Upper lobe of right lung (tissue), 1 donor: Measurements from ENCODE around the gene RAD1. TPM values are rescaled to one million over a fixed set of nuclear protein-coding genes. Genes with fewer than 3 reads are reported as not detected.

ENCODE experiments used
- ATAC-seq: fragments of 200-7000 bp; cut with Tn5 transposase; one replicate; pipeline ENCODE4 v1.9.1; 2020; ENCODE audit warnings: mild to moderate bottlenecking, moderate library complexity
- DNase-seq: peaks from one replicate; pipeline ENCODE4 v3.0.0-alpha.2; 2020
- H3K27ac ChIP-seq: fragments of 200-600 bp; one replicate; pipeline ENCODE4 v1.8.0; 2022
- H3K27me3 ChIP-seq: fragments of 200-600 bp; one replicate; pipeline ENCODE4 v1.8.0; 2022; ENCODE audit warnings: mild to moderate bottlenecking
- H3K36me3 ChIP-seq: fragments of 200-600 bp; one replicate; pipeline ENCODE4 v1.8.0; 2022
- H3K4me1 ChIP-seq: fragments of 200-600 bp; one replicate; pipeline ENCODE4 v1.8.0; 2022
- H3K4me3 ChIP-seq: fragments of 200-600 bp; one replicate; pipeline ENCODE4 v1.8.0; 2022; ENCODE audit warnings: mild to moderate bottlenecking
- H3K9me3 ChIP-seq: fragments of 200-600 bp; one replicate; pipeline ENCODE4 v1.8.0; 2022
- intact Hi-C: fragments of 100-400 bp; cut with DNase I; formaldehyde crosslinking; loops from one replicate; pipeline ENCODE4 v1.11.0; 2022
- total RNA-seq: library from RNA; stranded (reverse); fragmentation: NEBNext Ultra II Directional; extraction: Animal tissue kit (Norgen Biotek cat#: 25700); gene quantifications from one replicate; pipeline ENCODE4 v1.2.1, GENCODE V29; 2021
- TF ChIP-seq, protein P1 (sequence below): fragments of 200-600 bp; IDR thresholded peaks from one replicate; pipeline ENCODE4 v1.8.0; 2022; ENCODE audit warnings: antibody characterized with exemption
- donor health status: DM: no; HTN: yes; CAD: no; lungs with severe emphysema.

RAD1 gene
- total RNA-seq, 1 donor from 2014 or later: 29.1 TPM

- intact Hi-C loops: loop anchor here (5.0 to 10.0 kb wide), 2 partner anchors 354 to 412 kb away; no protein-coding TSS in a partner anchor
- no peak for ATAC-seq
These were observed 16.2 kb downstream of the RAD1 start for GRCh38 chr5:34899066-34899465.

DNA sequence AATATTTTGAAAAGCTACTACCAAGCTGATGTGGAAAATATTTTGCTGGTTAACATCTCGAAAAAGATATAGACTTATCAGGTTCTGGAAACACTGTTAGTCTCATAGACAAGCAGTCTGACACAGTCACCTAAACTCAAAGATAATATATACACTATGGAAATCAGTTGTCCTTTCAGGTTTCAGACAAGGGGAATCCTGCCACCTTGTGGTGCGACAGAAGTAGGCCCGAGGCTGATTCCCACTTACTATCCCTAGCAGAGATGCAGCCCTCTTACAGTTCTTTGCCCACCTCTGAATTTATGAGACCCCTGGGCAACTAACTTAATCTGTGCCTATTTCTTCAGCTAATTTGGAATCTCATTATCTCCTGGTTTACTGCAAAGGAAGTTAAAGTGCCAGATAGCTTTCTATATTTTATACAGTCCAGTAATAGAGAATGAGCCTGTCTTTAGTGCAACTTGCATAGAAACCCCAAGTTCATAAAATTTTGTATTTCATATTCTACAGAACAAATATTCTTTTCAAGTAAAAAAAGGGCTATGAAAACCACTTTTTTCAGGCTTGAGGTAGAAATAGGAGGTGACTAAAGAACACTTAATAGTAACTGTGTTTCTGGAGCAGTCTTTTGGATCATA, 16.9 kb downstream of the RAD1 start:
- DNase-seq (no peak), ATAC-seq (peak; percentile 93)
- TF ChIP-seq, protein P1, sequence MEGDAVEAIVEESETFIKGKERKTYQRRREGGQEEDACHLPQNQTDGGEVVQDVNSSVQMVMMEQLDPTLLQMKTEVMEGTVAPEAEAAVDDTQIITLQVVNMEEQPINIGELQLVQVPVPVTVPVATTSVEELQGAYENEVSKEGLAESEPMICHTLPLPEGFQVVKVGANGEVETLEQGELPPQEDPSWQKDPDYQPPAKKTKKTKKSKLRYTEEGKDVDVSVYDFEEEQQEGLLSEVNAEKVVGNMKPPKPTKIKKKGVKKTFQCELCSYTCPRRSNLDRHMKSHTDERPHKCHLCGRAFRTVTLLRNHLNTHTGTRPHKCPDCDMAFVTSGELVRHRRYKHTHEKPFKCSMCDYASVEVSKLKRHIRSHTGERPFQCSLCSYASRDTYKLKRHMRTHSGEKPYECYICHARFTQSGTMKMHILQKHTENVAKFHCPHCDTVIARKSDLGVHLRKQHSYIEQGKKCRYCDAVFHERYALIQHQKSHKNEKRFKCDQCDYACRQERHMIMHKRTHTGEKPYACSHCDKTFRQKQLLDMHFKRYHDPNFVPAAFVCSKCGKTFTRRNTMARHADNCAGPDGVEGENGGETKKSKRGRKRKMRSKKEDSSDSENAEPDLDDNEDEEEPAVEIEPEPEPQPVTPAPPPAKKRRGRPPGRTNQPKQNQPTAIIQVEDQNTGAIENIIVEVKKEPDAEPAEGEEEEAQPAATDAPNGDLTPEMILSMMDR: peak; percentile 89
- Histone ChIP-seq H3K4me1 (no peaks in the 10 kb centered on the region), H3K36me3 (no peaks in the 10 kb centered on the region), H3K4me3 (no peak overlapping the region), H3K27ac (no peak overlapping the region), H3K27me3 (no peaks in the 10 kb centered on the region), H3K9me3 (no peaks in the 10 kb centered on the region)
- intact Hi-C loops: loop anchor here (5.0 to 10.0 kb wide), 2 partner anchors 354 to 411 kb away; no protein-coding TSS in a partner anchor

More at GRCh38 chr5:34899066-34899465, 16.2 kb downstream of the RAD1 start:
- TF ChIP-seq, protein P1: no peak
- Histone ChIP-seq H3K9me3 (no peaks in the 10 kb centered on the region), H3K4me3 (no peak overlapping the region), H3K36me3 (no peaks in the 10 kb centered on the region), H3K4me1 (no peaks in the 10 kb centered on the region), H3K27me3 (no peaks in the 10 kb centered on the region), H3K27ac (no peak overlapping the region)
- DNase-seq: no peak

GRCh38 chr5:34897646-34898045, 17.7 kb downstream of the RAD1 start:
- Histone ChIP-seq H3K27me3 (no peaks in the 10 kb centered on the region), H3K9me3 (no peaks in the 10 kb centered on the region), H3K27ac (no peak overlapping the region), H3K4me1 (no peaks in the 10 kb centered on the region), H3K36me3 (no peaks in the 10 kb centered on the region), H3K4me3 (no peak overlapping the region)
- no peak for DNase-seq
- intact Hi-C loops: loop anchor here (5.0 to 10.0 kb wide), 2 partner anchors 353 to 410 kb away; no protein-coding TSS in a partner anchor
- TF ChIP-seq, protein P1: no peak
- no peak for ATAC-seq

DNA sequence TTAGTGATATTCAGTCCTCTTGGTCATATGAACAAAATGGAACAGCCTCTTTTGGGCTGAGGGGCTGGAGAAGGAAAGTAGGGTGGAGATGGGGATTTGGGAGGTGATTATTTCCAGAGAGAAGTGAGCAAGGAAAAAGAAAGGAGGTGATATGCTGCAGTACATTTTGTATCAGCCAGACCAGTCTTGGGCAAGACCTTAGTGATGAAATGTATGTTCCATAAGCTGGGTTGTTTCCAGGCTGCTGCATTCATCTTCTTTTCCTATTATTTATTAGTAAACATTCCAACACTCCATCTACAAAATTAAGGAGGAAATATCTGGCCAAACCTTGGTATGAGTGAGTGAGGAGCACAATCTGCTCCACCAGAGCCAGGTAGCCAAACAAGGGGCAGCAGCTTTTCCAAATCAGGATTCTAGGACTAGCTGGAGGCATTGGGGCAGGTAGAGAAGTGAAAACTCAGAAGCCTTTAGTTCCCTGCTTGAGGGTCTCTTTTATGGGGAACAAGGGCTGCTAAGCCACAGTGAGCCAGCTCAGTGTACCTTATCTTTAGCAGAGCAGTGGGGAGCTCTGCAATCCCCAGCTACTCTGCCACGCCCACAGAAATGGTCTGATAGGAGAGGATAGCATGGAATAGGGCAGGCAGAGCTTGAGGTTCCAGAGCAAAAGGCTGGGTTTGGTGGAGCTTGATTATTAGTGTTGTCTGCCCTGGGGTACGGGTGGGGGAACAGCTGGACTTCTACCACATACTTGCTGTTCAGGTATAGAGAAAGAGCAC, 19.5 kb downstream of the RAD1 start:
- no peak for DNase-seq
- no peak for ATAC-seq
- H3K9me3 ChIP-seq: no peaks in the 10 kb centered on the region
- TF ChIP-seq, protein P1: no peak
- no peaks in the 10 kb centered on the region for H3K27me3 ChIP-seq
- H3K27ac ChIP-seq: no peak overlapping the region
- intact Hi-C loops: loop anchor here (5.0 to 10.0 kb wide), 2 partner anchors 351 to 409 kb away; no protein-coding TSS in a partner anchor
- H3K36me3 ChIP-seq: no peaks in the 10 kb centered on the region
- no peaks in the 10 kb centered on the region for H3K4me1 ChIP-seq
- no peak overlapping the region for H3K4me3 ChIP-seq

DNA sequence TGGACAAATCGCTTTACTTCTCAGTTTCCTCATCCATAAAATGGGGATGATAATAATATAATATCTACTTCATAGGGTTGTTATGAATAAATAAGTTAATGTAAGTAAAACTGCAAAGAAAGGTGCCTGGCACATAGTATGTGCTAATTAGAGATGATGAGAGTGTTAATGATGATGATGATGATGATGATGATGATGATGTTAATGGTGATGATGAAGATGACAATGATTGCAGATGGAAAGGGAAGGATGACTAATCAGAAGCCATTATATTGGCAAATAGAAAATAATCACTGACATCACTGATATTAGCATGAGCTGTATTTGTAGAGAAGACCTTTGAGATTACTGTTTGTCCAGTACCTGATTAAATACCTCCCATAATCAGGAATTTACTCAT, 20.6 kb downstream of the RAD1 start:
- Histone ChIP-seq H3K4me3 (no peak overlapping the region), H3K4me1 (no peaks in the 10 kb centered on the region), H3K27ac (no peak overlapping the region), H3K9me3 (no peaks in the 10 kb centered on the region), H3K36me3 (no peaks in the 10 kb centered on the region), H3K27me3 (no peaks in the 10 kb centered on the region)
- TF ChIP-seq, protein P1: no peak
- intact Hi-C loops: loop anchor here (5.0 to 10.0 kb wide), 2 partner anchors 350 to 407 kb away; no protein-coding TSS in a partner anchor
- ATAC-seq: no peak
- DNase-seq: no peak
